Sigmoid colon (tissue), 4 donors: ENCODE results near the gene S100A10.

Source experiments
- EP300 ChIP-seq, 4 donors: sonication (generic); formaldehyde crosslinking; IDR thresholded peaks; one replicate each; pipeline ENCODE4 v1.6.1; 2017; ENCODE audit warnings: antibody characterized with exemption in 4 of 4
- POLR2A ChIP-seq, 2 donors: fragments of 450-650 bp; IDR thresholded peaks; one replicate each; pipeline ENCODE4 v1.6.1; 2016; ENCODE audit warnings: antibody characterized with exemption in 2 of 2, mild to moderate bottlenecking in 2 of 2, moderate library complexity in 2 of 2
- POLR2AphosphoS5 ChIP-seq, 4 donors: sonication (generic); formaldehyde crosslinking; IDR thresholded peaks; one replicate each; pipeline ENCODE4 v1.6.1; 2017; ENCODE audit warnings: antibody characterized with exemption in 4 of 4
- TF ChIP-seq, protein P1 (sequence below), 4 experiments: fragments of 450-650 bp in 3 of 4; fragments of 200-600 bp in 1 of 4; IDR thresholded peaks; one replicate each; pipeline ENCODE4 v1.5.1; 2016 to 2019; ENCODE audit warnings: antibody characterized with exemption in 4 of 4, mild to moderate bottlenecking in 3 of 4, moderate library complexity in 2 of 4

DNA sequence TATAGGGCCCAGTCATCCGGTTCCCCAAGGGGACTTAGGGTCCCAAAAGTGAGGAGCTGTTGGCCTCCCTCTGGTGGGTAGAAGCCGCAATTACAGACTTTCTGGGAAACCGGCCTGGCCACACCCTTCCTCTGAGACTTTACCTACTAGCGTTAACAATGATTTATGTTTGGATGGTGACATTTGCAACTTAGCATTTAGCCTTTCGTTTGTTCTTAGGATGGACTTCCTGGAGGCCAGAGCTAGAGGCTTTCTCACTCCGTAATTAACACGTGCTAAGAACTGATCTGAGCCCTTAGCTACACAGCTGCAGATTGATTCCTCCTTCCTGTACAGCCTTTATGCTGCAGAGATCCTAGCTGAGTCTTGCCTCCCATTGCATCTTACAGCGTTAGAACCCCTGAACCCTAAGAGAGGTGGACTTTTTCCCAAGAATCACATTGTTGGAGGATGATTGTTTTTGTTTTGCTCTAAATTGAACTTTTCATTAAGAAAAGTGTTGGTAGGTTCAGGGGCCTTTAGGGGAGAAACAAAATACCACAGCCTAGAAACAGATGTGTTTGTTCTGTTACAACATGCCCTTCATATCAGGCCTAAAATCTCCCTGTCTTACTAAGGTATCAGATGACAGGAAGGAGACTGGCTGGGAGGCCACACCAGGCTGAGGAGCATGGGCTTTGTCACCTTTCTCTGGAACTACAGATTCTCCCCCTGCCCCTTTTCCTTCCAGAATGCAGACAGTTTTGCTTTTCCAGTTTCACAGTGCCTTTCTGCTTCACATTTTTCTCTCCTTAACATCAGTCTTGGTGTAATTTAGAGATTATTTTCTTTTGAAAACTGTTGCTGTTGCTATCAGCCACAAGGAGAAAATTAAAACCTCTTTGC is 41.2 kb upstream of the S100A10 start:
- TF ChIP-seq POLR2AphosphoS5 (IDR thresholded peaks at IDR 0.05): peak in 1 of 4 donors; percentile 3
- TF ChIP-seq, protein P1, sequence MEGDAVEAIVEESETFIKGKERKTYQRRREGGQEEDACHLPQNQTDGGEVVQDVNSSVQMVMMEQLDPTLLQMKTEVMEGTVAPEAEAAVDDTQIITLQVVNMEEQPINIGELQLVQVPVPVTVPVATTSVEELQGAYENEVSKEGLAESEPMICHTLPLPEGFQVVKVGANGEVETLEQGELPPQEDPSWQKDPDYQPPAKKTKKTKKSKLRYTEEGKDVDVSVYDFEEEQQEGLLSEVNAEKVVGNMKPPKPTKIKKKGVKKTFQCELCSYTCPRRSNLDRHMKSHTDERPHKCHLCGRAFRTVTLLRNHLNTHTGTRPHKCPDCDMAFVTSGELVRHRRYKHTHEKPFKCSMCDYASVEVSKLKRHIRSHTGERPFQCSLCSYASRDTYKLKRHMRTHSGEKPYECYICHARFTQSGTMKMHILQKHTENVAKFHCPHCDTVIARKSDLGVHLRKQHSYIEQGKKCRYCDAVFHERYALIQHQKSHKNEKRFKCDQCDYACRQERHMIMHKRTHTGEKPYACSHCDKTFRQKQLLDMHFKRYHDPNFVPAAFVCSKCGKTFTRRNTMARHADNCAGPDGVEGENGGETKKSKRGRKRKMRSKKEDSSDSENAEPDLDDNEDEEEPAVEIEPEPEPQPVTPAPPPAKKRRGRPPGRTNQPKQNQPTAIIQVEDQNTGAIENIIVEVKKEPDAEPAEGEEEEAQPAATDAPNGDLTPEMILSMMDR (IDR thresholded peaks at IDR 0.05): peak in 3 of 4 experiments; percentile 50 to 67 (median 54)
- no peak for TF ChIP-seq EP300 (IDR thresholded peaks at IDR 0.05)
- TF ChIP-seq POLR2A (IDR thresholded peaks at IDR 0.05): no peak
